RWPE2 (cell line): ENCODE results near the gene BIRC6.

ENCODE experiments used
- ATAC-seq: fragments of 200-7000 bp; cut with Tn5 transposase; 3 replicates; pipeline ENCODE4 v1.9.1; 2021; ENCODE audit warnings: low read depth
- DNase-seq: peaks from one replicate; pipeline ENCODE4 v3.0.0-alpha.2; 2020; ENCODE audit warnings: low spot score
- H3K27ac ChIP-seq: fragments of 450-650 bp; 2 replicates; pipeline ENCODE4 v1.5.1; 2017; ENCODE audit warnings: mild to moderate bottlenecking; ENCODE audit not compliant: poor library complexity, severe bottlenecking
- H3K27me3 ChIP-seq: fragments of 250-450 bp; sonication (Bioruptor Pico); 2 replicates; pipeline ENCODE4 v1.5.1; 2021; ENCODE audit warnings: mild to moderate bottlenecking, moderate library complexity; ENCODE audit not compliant: insufficient read depth, poor library complexity, severe bottlenecking
- H3K36me3 ChIP-seq: fragments of 250-450 bp; sonication (Bioruptor Pico); 2 replicates; pipeline ENCODE4 v1.5.1; 2020; ENCODE audit warnings: low read depth, mild to moderate bottlenecking, moderate library complexity
- H3K4me1 ChIP-seq: fragments of 250-450 bp; sonication (Bioruptor Pico); 2 replicates; pipeline ENCODE4 v1.5.1; 2021; ENCODE audit warnings: mild to moderate bottlenecking, moderate library complexity; ENCODE audit not compliant: insufficient read depth, poor library complexity, severe bottlenecking
- H3K4me3 ChIP-seq: fragments of 250-450 bp; sonication (Bioruptor Pico); 2 replicates; pipeline ENCODE4 v1.5.1; 2021; ENCODE audit warnings: mild to moderate bottlenecking, moderate library complexity; ENCODE audit not compliant: severe bottlenecking
- H3K9me3 ChIP-seq: fragments of 250-450 bp; sonication (Bioruptor Pico); 2 replicates; pipeline ENCODE4 v1.5.1; 2021; ENCODE audit warnings: mild to moderate bottlenecking, moderate library complexity; ENCODE audit not compliant: severe bottlenecking
- CTCF ChIP-seq: fragments of 450-650 bp; IDR thresholded peaks from one replicate; pipeline ENCODE4 v1.5.1; 2017; ENCODE audit warnings: mild to moderate bottlenecking, moderate library complexity; ENCODE audit not compliant: poor library complexity, severe bottlenecking

BIRC6 gene

DNA sequence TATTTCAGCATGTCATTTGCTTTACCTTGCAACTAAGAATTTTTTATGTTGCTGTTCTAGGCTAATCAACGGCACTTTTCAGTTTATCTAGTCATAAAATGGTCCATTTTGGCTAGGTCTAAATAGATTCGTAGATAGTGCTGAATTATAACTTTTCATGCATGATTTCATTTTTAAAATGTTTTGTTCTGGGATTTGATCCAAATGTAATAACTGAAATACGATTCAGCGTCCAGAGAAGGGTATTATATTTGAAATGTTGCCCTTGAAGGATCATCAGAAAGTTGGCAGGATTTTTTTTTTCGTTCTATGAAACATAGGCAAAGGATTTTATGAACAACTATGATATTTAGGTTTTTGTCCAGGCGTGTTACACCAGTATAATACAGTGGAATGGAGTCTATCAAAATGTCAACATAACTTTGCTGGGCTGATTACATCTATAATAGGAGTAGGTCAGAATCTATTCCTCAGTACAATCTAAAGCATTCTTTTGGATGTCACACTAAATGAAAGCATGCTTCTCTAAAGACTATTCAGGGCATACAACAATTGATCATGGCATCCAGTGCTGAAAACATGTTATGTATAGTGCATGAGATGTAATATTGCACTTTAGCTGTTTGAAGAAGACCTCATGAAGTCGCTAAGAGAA is 295.9 kb downstream of the BIRC6 start:
- H3K4me3 ChIP-seq: no peak overlapping the region
- DNase-seq: no peak

GRCh38 chr2:32656069-32656468 is 299.2 kb downstream of the BIRC6 start:
- Histone ChIP-seq H3K27me3 (no peaks in the 10 kb centered on the region), H3K9me3 (no peaks in the 10 kb centered on the region), H3K36me3 (peaks cover 16% of the 10 kb centered on the region), H3K4me3 (no peak overlapping the region), H3K4me1 (no peaks in the 10 kb centered on the region), H3K27ac (no peak overlapping the region)
- ATAC-seq (no peak), DNase-seq (no peak)
- TF ChIP-seq CTCF: no peak

More for the DNA sequence above, 295.9 kb downstream of the BIRC6 start:
- no peaks in the 10 kb centered on the region for H3K27me3 ChIP-seq
- TF ChIP-seq CTCF: no peak
- no peaks in the 10 kb centered on the region for H3K9me3 ChIP-seq
- H3K36me3 ChIP-seq: peaks cover 26% of the 10 kb centered on the region
- H3K4me1 ChIP-seq: no peaks in the 10 kb centered on the region
- ATAC-seq: no peak
- no peak overlapping the region for H3K27ac ChIP-seq

- no peak for ATAC-seq
- DNase-seq: no peak
- H3K4me1 ChIP-seq: no peaks in the 10 kb centered on the region
- H3K9me3 ChIP-seq: no peaks in the 10 kb centered on the region
- TF ChIP-seq CTCF: no peak
- H3K27ac ChIP-seq: no peak overlapping the region
- no peaks in the 10 kb centered on the region; the same call in 1 of the 2 replicates for H3K36me3 ChIP-seq
- H3K27me3 ChIP-seq: no peaks in the 10 kb centered on the region
- H3K4me3 ChIP-seq: no peak overlapping the region
Observed at GRCh38 chr2:32663864-32664263, 307.0 kb downstream of the BIRC6 start.

- Histone ChIP-seq H3K4me3 (no peak overlapping the region), H3K4me1 (no peaks in the 10 kb centered on the region), H3K9me3 (no peaks in the 10 kb centered on the region), H3K27me3 (no peaks in the 10 kb centered on the region), H3K27ac (no peak overlapping the region), H3K36me3 (no peaks in the 10 kb centered on the region)
- ATAC-seq (no peak), DNase-seq (no peak)
- TF ChIP-seq CTCF: no peak
Observed at GRCh38 chr2:32666704-32667103, 309.9 kb downstream of the BIRC6 start.

GRCh38 chr2:32668254-32668653 is 311.4 kb downstream of the BIRC6 start:
- no peak for DNase-seq
- H3K27ac ChIP-seq: no peak overlapping the region
- H3K36me3 ChIP-seq: peaks cover 7% of the 10 kb centered on the region; the same call in 1 of the 2 replicates
- ATAC-seq: no peak
- no peaks in the 10 kb centered on the region for H3K27me3 ChIP-seq
- H3K9me3 ChIP-seq: no peaks in the 10 kb centered on the region
- TF ChIP-seq CTCF: no peak
- no peaks in the 10 kb centered on the region for H3K4me1 ChIP-seq
- H3K4me3 ChIP-seq: no peak overlapping the region
